ENCODE measurements around the gene ZNF614.

DNA sequence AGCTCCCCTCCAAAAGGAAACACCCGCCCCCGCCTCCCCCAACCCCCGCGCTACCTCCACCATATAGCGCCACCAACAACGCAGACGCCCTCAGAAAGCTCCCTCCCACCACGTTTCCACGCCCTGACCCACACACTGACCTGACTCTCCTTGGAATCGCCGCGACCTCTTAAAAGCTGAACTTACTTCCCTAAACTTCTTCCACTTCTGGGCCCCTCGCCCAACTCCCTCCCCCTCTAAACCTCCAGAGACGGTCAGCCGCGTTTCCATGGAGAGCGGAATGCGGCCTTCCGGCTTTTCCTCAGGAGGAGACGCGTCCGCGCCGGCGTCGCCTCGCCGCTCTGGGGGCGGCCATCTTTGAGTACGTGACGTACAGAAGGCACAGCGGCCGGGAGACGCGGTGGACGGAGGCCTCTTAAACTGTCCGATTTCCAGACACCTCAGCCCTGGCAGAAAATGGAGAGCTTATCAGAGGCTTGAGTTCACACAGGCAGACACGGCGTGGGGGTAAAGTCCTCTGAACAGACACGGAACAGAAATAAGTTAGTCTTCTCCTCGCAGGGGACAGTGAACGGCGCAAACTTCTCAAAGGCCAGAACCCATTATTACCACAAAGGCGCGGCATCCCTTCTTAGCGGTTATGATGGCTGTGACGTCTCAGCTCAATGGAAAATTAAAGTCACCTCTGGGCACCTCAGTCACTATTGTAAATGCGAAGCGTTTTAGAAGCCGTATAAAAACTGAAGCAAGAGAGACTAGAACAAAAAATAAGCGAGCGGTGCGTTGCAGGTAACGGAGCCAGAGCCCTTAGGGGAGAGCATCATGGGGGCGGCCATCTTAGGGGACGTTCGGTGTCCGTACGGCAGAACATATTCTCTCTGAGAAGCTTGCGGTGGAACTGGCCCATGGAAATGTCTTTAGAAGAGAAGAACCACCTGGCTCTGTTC lies 20.6 kb upstream of the ZNF614 start, which contains the start of gene ZNF432:
- TF ChIP-seq GABPA (IDR thresholded peaks at IDR 0.05; ENCODE audit: low read depth) (no peak), POLR2AphosphoS5 (IDR thresholded peaks at IDR 0.05; ENCODE audit: low read depth) (peak; percentile 65), SPI1 (IDR thresholded peaks at IDR 0.05; ENCODE audit: borderline replicate concordance, low read depth) (no peak; the same call in 1 of the 2 replicates)
- TF ChIP-seq, protein P1, sequence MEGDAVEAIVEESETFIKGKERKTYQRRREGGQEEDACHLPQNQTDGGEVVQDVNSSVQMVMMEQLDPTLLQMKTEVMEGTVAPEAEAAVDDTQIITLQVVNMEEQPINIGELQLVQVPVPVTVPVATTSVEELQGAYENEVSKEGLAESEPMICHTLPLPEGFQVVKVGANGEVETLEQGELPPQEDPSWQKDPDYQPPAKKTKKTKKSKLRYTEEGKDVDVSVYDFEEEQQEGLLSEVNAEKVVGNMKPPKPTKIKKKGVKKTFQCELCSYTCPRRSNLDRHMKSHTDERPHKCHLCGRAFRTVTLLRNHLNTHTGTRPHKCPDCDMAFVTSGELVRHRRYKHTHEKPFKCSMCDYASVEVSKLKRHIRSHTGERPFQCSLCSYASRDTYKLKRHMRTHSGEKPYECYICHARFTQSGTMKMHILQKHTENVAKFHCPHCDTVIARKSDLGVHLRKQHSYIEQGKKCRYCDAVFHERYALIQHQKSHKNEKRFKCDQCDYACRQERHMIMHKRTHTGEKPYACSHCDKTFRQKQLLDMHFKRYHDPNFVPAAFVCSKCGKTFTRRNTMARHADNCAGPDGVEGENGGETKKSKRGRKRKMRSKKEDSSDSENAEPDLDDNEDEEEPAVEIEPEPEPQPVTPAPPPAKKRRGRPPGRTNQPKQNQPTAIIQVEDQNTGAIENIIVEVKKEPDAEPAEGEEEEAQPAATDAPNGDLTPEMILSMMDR (IDR thresholded peaks at IDR 0.05; ENCODE audit: insufficient read depth, low read length), result no peak
- TF ChIP-seq, protein P2, sequence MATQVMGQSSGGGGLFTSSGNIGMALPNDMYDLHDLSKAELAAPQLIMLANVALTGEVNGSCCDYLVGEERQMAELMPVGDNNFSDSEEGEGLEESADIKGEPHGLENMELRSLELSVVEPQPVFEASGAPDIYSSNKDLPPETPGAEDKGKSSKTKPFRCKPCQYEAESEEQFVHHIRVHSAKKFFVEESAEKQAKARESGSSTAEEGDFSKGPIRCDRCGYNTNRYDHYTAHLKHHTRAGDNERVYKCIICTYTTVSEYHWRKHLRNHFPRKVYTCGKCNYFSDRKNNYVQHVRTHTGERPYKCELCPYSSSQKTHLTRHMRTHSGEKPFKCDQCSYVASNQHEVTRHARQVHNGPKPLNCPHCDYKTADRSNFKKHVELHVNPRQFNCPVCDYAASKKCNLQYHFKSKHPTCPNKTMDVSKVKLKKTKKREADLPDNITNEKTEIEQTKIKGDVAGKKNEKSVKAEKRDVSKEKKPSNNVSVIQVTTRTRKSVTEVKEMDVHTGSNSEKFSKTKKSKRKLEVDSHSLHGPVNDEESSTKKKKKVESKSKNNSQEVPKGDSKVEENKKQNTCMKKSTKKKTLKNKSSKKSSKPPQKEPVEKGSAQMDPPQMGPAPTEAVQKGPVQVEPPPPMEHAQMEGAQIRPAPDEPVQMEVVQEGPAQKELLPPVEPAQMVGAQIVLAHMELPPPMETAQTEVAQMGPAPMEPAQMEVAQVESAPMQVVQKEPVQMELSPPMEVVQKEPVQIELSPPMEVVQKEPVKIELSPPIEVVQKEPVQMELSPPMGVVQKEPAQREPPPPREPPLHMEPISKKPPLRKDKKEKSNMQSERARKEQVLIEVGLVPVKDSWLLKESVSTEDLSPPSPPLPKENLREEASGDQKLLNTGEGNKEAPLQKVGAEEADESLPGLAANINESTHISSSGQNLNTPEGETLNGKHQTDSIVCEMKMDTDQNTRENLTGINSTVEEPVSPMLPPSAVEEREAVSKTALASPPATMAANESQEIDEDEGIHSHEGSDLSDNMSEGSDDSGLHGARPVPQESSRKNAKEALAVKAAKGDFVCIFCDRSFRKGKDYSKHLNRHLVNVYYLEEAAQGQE (IDR thresholded peaks at IDR 0.05; ENCODE audit: insufficient replicate concordance, low read depth), result no peak
